Activated CD4-positive, alpha-beta memory T cell treated with anti-CD3 and anti-CD28 coated beads for 36 hours (primary cell): ENCODE data around the gene RAP1A. TPM values are rescaled to one million over a fixed set of nuclear protein-coding genes. Genes with fewer than 3 reads are reported as not detected.
"Not testable (repeated sequence)": the region's sequence is repeated elsewhere in the genome, so short reads cannot be mapped to it uniquely, and the experiment has no call there.

Source experiments
- CTCF ChIA-PET: fragments of 350-600 bp; sonication (Branson Sonifier 250); formaldehyde crosslinking; loops from one replicate; lab custom pipeline; 2021; ENCODE audit warnings: antibody characterized with exemption, inconsistent platforms; lab: Charles Lee
- POLR2A ChIA-PET: fragments of 350-600 bp; sonication (Branson Sonifier 250); formaldehyde crosslinking; loops from one replicate; lab custom pipeline; 2021; ENCODE audit warnings: antibody characterized with exemption; lab: Charles Lee
- DNase-seq: peaks from one replicate; pipeline ENCODE4 v3.0.0-alpha.2; 2020
- H3K27ac Mint-ChIP-seq: one replicate; pipeline ENCODE4 v1.8.0; 2021; ENCODE audit warnings: mixed read lengths
- H3K27me3 Mint-ChIP-seq: one replicate; pipeline ENCODE4 v1.8.0; 2021; ENCODE audit warnings: mixed read lengths
- H3K36me3 Mint-ChIP-seq: one replicate; pipeline ENCODE4 v1.8.0; 2021; ENCODE audit warnings: mixed read lengths
- H3K4me1 Mint-ChIP-seq: one replicate; pipeline ENCODE4 v1.8.0; 2021; ENCODE audit warnings: low read depth, mixed read lengths
- H3K4me3 Mint-ChIP-seq: one replicate; pipeline ENCODE4 v1.8.0; 2021; ENCODE audit warnings: mild to moderate bottlenecking, mixed read lengths
- H3K9me3 Mint-ChIP-seq: one replicate; pipeline ENCODE4 v1.8.0; 2021; ENCODE audit warnings: mixed read lengths
- intact Hi-C: fragments of 100-400 bp; cut with micrococcal nuclease; formaldehyde crosslinking; loops from one replicate; pipeline ENCODE4 v1.15.1; 2023
- total RNA-seq, 2 experiments: library from RNA; stranded (reverse); gene quantifications; one replicate each; pipeline ENCODE4 v1.2.3, GENCODE V29; 2021

Gene RAP1A
- total RNA-seq, 2 experiments from 2014 or later, result 292 to 294 TPM

- H3K36me3 Mint-ChIP-seq, result peaks cover 19% of the 10 kb centered on the region
- no peaks in the 10 kb centered on the region for H3K9me3 Mint-ChIP-seq
- ChIA-PET CTCF (interaction anchor here (1.2 to 4.7 kb wide), 4 partner anchors 26 to 183 kb away, joined by 3 to 28 read pairs (median 4); no protein-coding TSS in a partner anchor), POLR2A (interaction anchor here (1.1 kb wide), 1 partner anchor 24 kb away, joined by 4 read pairs; no protein-coding TSS in a partner anchor)
- intact Hi-C loops, result loop anchor here (5.0 kb wide), 1 partner anchor 37 kb away; no protein-coding TSS in a partner anchor
- no peak overlapping the region for H3K4me3 Mint-ChIP-seq
- DNase-seq, result no peak
- peaks cover 63% of the 10 kb centered on the region for H3K4me1 Mint-ChIP-seq
- no peaks in the 10 kb centered on the region for H3K27me3 Mint-ChIP-seq
- peak overlapping the region; percentile 31 for H3K27ac Mint-ChIP-seq
Measured at GRCh38 chr1:111664652-111665051, 45.1 kb downstream of the RAP1A start.

GRCh38 chr1:111665497-111665896 lies 45.9 kb downstream of the RAP1A start:
- ChIA-PET POLR2A (interaction anchor here (1.1 kb wide), 1 partner anchor 23 kb away, joined by 4 read pairs; no protein-coding TSS in a partner anchor), CTCF (interaction anchor here (0.7 to 4.7 kb wide), 5 partner anchors 12 to 184 kb away, joined by 3 to 28 read pairs (median 3); no protein-coding TSS in a partner anchor)
- H3K27ac Mint-ChIP-seq, result peak overlapping the region; percentile 52
- DNase-seq, result no peak
- intact Hi-C loops, result no loop called here
- no peaks in the 10 kb centered on the region for H3K9me3 Mint-ChIP-seq
- peaks cover 72% of the 10 kb centered on the region for H3K4me1 Mint-ChIP-seq
- H3K36me3 Mint-ChIP-seq, result peaks cover 19% of the 10 kb centered on the region
- H3K27me3 Mint-ChIP-seq, result no peaks in the 10 kb centered on the region
- no peak overlapping the region for H3K4me3 Mint-ChIP-seq

GRCh38 chr1:111666828-111667227 lies 47.2 kb downstream of the RAP1A start:
- peaks cover 84% of the 10 kb centered on the region for H3K4me1 Mint-ChIP-seq

GRCh38 chr1:111669268-111669667 lies 49.7 kb downstream of the RAP1A start:
- H3K27me3 Mint-ChIP-seq, result no peaks in the 10 kb centered on the region
- H3K4me1 Mint-ChIP-seq, result peaks cover 82% of the 10 kb centered on the region
- peak overlapping the region; percentile 16 for H3K27ac Mint-ChIP-seq
- ChIA-PET CTCF (interaction anchor here (0.6 to 1.7 kb wide), 3 partner anchors 34 to 162 kb away, joined by 3 to 6 read pairs (median 4); no protein-coding TSS in a partner anchor), POLR2A (no interaction called here)
- intact Hi-C loops, result no loop called here
- H3K4me3 Mint-ChIP-seq, result no peak overlapping the region
- H3K36me3 Mint-ChIP-seq, result peaks cover 33% of the 10 kb centered on the region
- H3K9me3 Mint-ChIP-seq, result no peaks in the 10 kb centered on the region
- no peak for DNase-seq

More at GRCh38 chr1:111666828-111667227, 47.2 kb downstream of the RAP1A start:
- Mint-ChIP-seq H3K36me3 (peaks cover 22% of the 10 kb centered on the region), H3K27ac (no peak overlapping the region), H3K4me3 (no peak overlapping the region), H3K9me3 (no peaks in the 10 kb centered on the region), H3K27me3 (no peaks in the 10 kb centered on the region)
- ChIA-PET CTCF (interaction anchor here (1.3 kb wide), 1 partner anchor 159 kb away, joined by 6 read pairs; no protein-coding TSS in a partner anchor), POLR2A (no interaction called here)
- no peak for DNase-seq
- intact Hi-C loops, result no loop called here

GRCh38 chr1:111671852-111672251 lies 52.3 kb downstream of the RAP1A start:
- ChIA-PET CTCF (interaction anchor here (0.6 to 1.3 kb wide), 4 partner anchors 21 to 164 kb away, joined by 3 to 4 read pairs (median 3); no protein-coding TSS in a partner anchor), POLR2A (interaction anchor here (1.5 kb wide), 1 partner anchor 164 kb away, joined by 4 read pairs; no protein-coding TSS in a partner anchor)
- Mint-ChIP-seq H3K4me3 (no peak overlapping the region), H3K27me3 (no peaks in the 10 kb centered on the region), H3K9me3 (peaks cover 5% of the 10 kb centered on the region), H3K36me3 (peaks cover 46% of the 10 kb centered on the region), H3K4me1 (peaks cover 70% of the 10 kb centered on the region), H3K27ac (no peak overlapping the region)
- intact Hi-C loops, result loop anchor here (5.0 kb wide), 1 partner anchor 35 kb away; no protein-coding TSS in a partner anchor
- DNase-seq, result no peak

GRCh38 chr1:111672331-111672730 lies 52.7 kb downstream of the RAP1A start:
- CTCF ChIA-PET, result interaction anchor here (0.9 to 1.3 kb wide), 3 partner anchors 91 to 165 kb away, joined by 3 to 4 read pairs (median 3); no protein-coding TSS in a partner anchor
- DNase-seq, result no peak
- Mint-ChIP-seq H3K9me3 (peaks cover 5% of the 10 kb centered on the region), H3K36me3 (peaks cover 48% of the 10 kb centered on the region), H3K4me1 (peaks cover 72% of the 10 kb centered on the region), H3K27ac (peak overlapping the region; percentile 10), H3K27me3 (no peaks in the 10 kb centered on the region), H3K4me3 (no peak overlapping the region)
- POLR2A ChIA-PET, result interaction anchor here (1.5 kb wide), 1 partner anchor 165 kb away, joined by 4 read pairs; no protein-coding TSS in a partner anchor
- intact Hi-C loops, result loop anchor here (5.0 kb wide), 1 partner anchor 35 kb away; no protein-coding TSS in a partner anchor

GRCh38 chr1:111677604-111678003 lies 58.0 kb downstream of the RAP1A start:
- no peak overlapping the region for H3K4me3 Mint-ChIP-seq
- H3K36me3 Mint-ChIP-seq, result peaks cover 80% of the 10 kb centered on the region
- ChIA-PET POLR2A (no interaction called here), CTCF (interaction anchor here (0.9 to 2.3 kb wide), 2 partner anchors 12 to 169 kb away, joined by 3 to 8 read pairs; no protein-coding TSS in a partner anchor)
- peaks cover 52% of the 10 kb centered on the region for H3K4me1 Mint-ChIP-seq
- H3K27me3 Mint-ChIP-seq, result no peaks in the 10 kb centered on the region
- H3K9me3 Mint-ChIP-seq, result peaks cover 28% of the 10 kb centered on the region
- intact Hi-C loops, result no loop called here
- H3K27ac Mint-ChIP-seq, result peak overlapping the region; percentile 33
- DNase-seq, result no peak

GRCh38 chr1:111679541-111679940 lies 60.0 kb downstream of the RAP1A start:
- Mint-ChIP-seq H3K4me3 (no peak overlapping the region), H3K27ac (no peak overlapping the region), H3K27me3 (no peaks in the 10 kb centered on the region), H3K9me3 (peaks cover 47% of the 10 kb centered on the region), H3K4me1 (peaks cover 46% of the 10 kb centered on the region), H3K36me3 (peaks cover 81% of the 10 kb centered on the region)
- no peak for DNase-seq
- ChIA-PET POLR2A (interaction anchor here (2.0 kb wide), 1 partner anchor 14 kb away, joined by 5 read pairs; no protein-coding TSS in a partner anchor), CTCF (interaction anchor here (0.9 to 1.0 kb wide), 2 partner anchors 12 to 19 kb away, joined by 3 to 4 read pairs; no protein-coding TSS in a partner anchor)
- intact Hi-C loops, result no loop called here

- Mint-ChIP-seq H3K36me3 (peaks cover 80% of the 10 kb centered on the region), H3K4me1 (peaks cover 44% of the 10 kb centered on the region), H3K27ac (peak overlapping the region; percentile 12), H3K9me3 (peaks cover 55% of the 10 kb centered on the region)
- CTCF ChIA-PET, result interaction anchor here (0.6 to 1.0 kb wide), 3 partner anchors 11 to 33 kb away, joined by 3 to 5 read pairs (median 4); no protein-coding TSS in a partner anchor
- H3K27me3 Mint-ChIP-seq, H3K4me3 Mint-ChIP-seq, intact Hi-C loops, DNase-seq: not testable (repeated sequence)
- POLR2A ChIA-PET, result interaction anchor here (2.0 kb wide), 1 partner anchor 13 kb away, joined by 5 read pairs; no protein-coding TSS in a partner anchor
Measured at GRCh38 chr1:111680212-111680800, 60.7 kb downstream of the RAP1A start.

GRCh38 chr1:111685293-111686153 lies 65.9 kb downstream of the RAP1A start:
- H3K4me3 Mint-ChIP-seq, H3K27ac Mint-ChIP-seq, H3K27me3 Mint-ChIP-seq, intact Hi-C loops, DNase-seq, POLR2A ChIA-PET: not testable (repeated sequence)
- peaks cover 46% of the 10 kb centered on the region for H3K9me3 Mint-ChIP-seq
- H3K4me1 Mint-ChIP-seq, result peaks cover 57% of the 10 kb centered on the region
- peaks cover 43% of the 10 kb centered on the region for H3K36me3 Mint-ChIP-seq
- CTCF ChIA-PET, result interaction anchor here (1.2 kb wide), 1 partner anchor 177 kb away, joined by 7 read pairs; no protein-coding TSS in a partner anchor

GRCh38 chr1:111690306-111690617 lies 70.7 kb downstream of the RAP1A start:
- no peak overlapping the region for H3K27ac Mint-ChIP-seq
- POLR2A ChIA-PET, result no interaction called here
- CTCF ChIA-PET, result interaction anchor here (1.1 kb wide), 2 partner anchors 25 to 57 kb away, joined by 3 to 4 read pairs; no protein-coding TSS in a partner anchor
- intact Hi-C loops, result no loop called here
- H3K4me3 Mint-ChIP-seq, result no peak overlapping the region
- H3K9me3 Mint-ChIP-seq, result peaks cover 3% of the 10 kb centered on the region
- peaks cover 31% of the 10 kb centered on the region for H3K36me3 Mint-ChIP-seq
- H3K4me1 Mint-ChIP-seq, result peaks cover 55% of the 10 kb centered on the region
- no peaks in the 10 kb centered on the region for H3K27me3 Mint-ChIP-seq
- no peak for DNase-seq
